G401 (cell line): Measurements from ENCODE around the gene CCDC71. TPM values are rescaled to one million over a fixed set of nuclear protein-coding genes. Genes with fewer than 3 reads are reported as not detected.

Experiments used
- total RNA-seq: library from RNA; depleted of rRNA; stranded (reverse); fragments of >200 nt; shearing (Covaris generic); gene quantifications from 2 replicates; pipeline ENCODE4 v1.2.3, GENCODE V29; 2014; rRNA removed

The CCDC71 gene
- total RNA-seq, 1 experiment from 2014 or later, result 69.5 TPM

Other genes with a start within 250 kb of the CCDC71 start
- gene ARIH2, start 247.5 kb downstream of the CCDC71 start, total RNA-seq, result 165 and 178 TPM in 2 replicates
- 0.03 TPM in 1 of 2 replicates, not detected in the other for gene P4HTM, start 176.1 kb downstream of the CCDC71 start, total RNA-seq
- gene WDR6, start 158.9 kb downstream of the CCDC71 start, total RNA-seq, result 154 and 164 TPM in 2 replicates
- 49.6 and 62.8 TPM in 2 replicates for gene DALRD3, start 147.8 kb downstream of the CCDC71 start, total RNA-seq
- gene NDUFAF3, start 144.2 kb downstream of the CCDC71 start, total RNA-seq, result 90.8 and 109 TPM in 2 replicates
- 248 and 315 TPM in 2 replicates for gene IMPDH2, start 136.9 kb downstream of the CCDC71 start, total RNA-seq
- 138 and 168 TPM in 2 replicates for gene QRICH1, start 72.3 kb downstream of the CCDC71 start, total RNA-seq
- 274 and 325 TPM in 2 replicates for gene QARS1, start 61.6 kb downstream of the CCDC71 start, total RNA-seq
- gene USP19, start 45.5 kb downstream of the CCDC71 start, total RNA-seq, result 46.1 and 46.5 TPM in 2 replicates
- gene LAMB2, start 33.3 kb downstream of the CCDC71 start, total RNA-seq, result 175 and 318 TPM in 2 replicates
- gene KLHDC8B, start 5.3 kb upstream of the CCDC71 start, total RNA-seq, result 20.0 and 30.9 TPM in 2 replicates
- gene C3orf62, start 110.9 kb upstream of the CCDC71 start, total RNA-seq, result 0.31 and 1.7 TPM in 2 replicates
- 21.6 and 25.3 TPM in 2 replicates for gene USP4, start 173.7 kb upstream of the CCDC71 start, total RNA-seq
- 2.5 TPM in 1 of 2 replicates, not detected in the other for gene GPX1, start 192.0 kb upstream of the CCDC71 start, total RNA-seq
- gene RHOA, start 245.6 kb upstream of the CCDC71 start, total RNA-seq, result 562 and 605 TPM in 2 replicates
- 23.7 and 25.7 TPM in 2 replicates for gene TCTA, start 246.1 kb upstream of the CCDC71 start, total RNA-seq